Sigmoid colon (tissue), 7 donors: Measurements from ENCODE around the gene LRRC47. TPM values are rescaled to one million over a fixed set of nuclear protein-coding genes. Genes with fewer than 3 reads are reported as not detected.

ENCODE experiments used
- DNase-seq: peaks from one replicate; pipeline ENCODE4 v3.0.0-alpha.2; 2019
- H3K27ac ChIP-seq, 4 donors: fragments of 200-600 bp; sonication (generic); one replicate each; pipeline ENCODE4 v1.5.1; 2016 to 2019; ENCODE audit warnings: mild to moderate bottlenecking in 1 of 4
- H3K27me3 ChIP-seq, 3 donors: fragments of 200-600 bp; sonication (generic); one replicate each; pipeline ENCODE4 v1.5.1; 2019; ENCODE audit warnings: mild to moderate bottlenecking in 1 of 3
- H3K36me3 ChIP-seq, 4 donors: fragments of 200-600 bp; sonication (generic); one replicate each; pipeline ENCODE4 v1.5.1; 2016 to 2019
- H3K4me1 ChIP-seq, 4 donors: fragments of 200-600 bp; sonication (generic); one replicate each; pipeline ENCODE4 v1.5.1; 2017 to 2019
- H3K4me3 ChIP-seq, 4 donors: fragments of 200-600 bp; sonication (generic); one replicate each; pipeline ENCODE4 v1.5.1; 2017 to 2019; ENCODE audit warnings: mild to moderate bottlenecking in 2 of 4, moderate library complexity in 1 of 4
- H3K9me3 ChIP-seq, 4 donors: fragments of 200-600 bp in 3 of 4; sonication (generic) in 3 of 4; one replicate each; pipeline versions ENCODE4 v1.5.1 to v1.6.1; 2013 to 2019
- CTCF ChIP-seq, 4 experiments: fragments of 450-650 bp in 3 of 4; fragments of 200-600 bp in 1 of 4; IDR thresholded peaks; one replicate each; pipeline ENCODE4 v1.5.1; 2016 to 2019; ENCODE audit warnings: antibody characterized with exemption in 4 of 4, mild to moderate bottlenecking in 3 of 4, moderate library complexity in 2 of 4
- EP300 ChIP-seq, 4 donors: sonication (generic); formaldehyde crosslinking; IDR thresholded peaks; one replicate each; pipeline ENCODE4 v1.6.1; 2017; ENCODE audit warnings: antibody characterized with exemption in 4 of 4
- POLR2A ChIP-seq, 2 donors: fragments of 450-650 bp; IDR thresholded peaks; one replicate each; pipeline ENCODE4 v1.6.1; 2016; ENCODE audit warnings: antibody characterized with exemption in 2 of 2, mild to moderate bottlenecking in 2 of 2, moderate library complexity in 2 of 2
- POLR2AphosphoS5 ChIP-seq, 4 donors: sonication (generic); formaldehyde crosslinking; IDR thresholded peaks; one replicate each; pipeline ENCODE4 v1.6.1; 2017; ENCODE audit warnings: antibody characterized with exemption in 4 of 4
- WGBS, 2 donors: extraction: QIAGEN DNeasy Blood & Tissue Kit; methylation state at CpG; one replicate each; pipeline ENCODE4 v1.1.7; 2013; 5-methylcytosine and 5-hydroxymethylcytosine counted together
- intact Hi-C: fragments of 100-400 bp; cut with DNase I; formaldehyde crosslinking; loops from one replicate; pipeline ENCODE4 v1.15.1; 2023
- polyA plus RNA-seq, 3 donors: library from polyadenylated mRNA; stranded (reverse); fragments of 200-250 nt; gene quantifications; one replicate each; pipeline ENCODE4 v1.2.3, GENCODE V29; 2013
- total RNA-seq, 4 donors: library from RNA; depleted of rRNA; stranded (reverse); fragments of >200 nt; gene quantifications; one replicate each; pipeline ENCODE4 v1.1.0, GENCODE V29; 2016
- donor health status: healthy with polysubstance abuse.
- donor health status: Bipolar disorder and iron deficiency.
- donor health status: healthy.

LRRC47 gene
- total and polyA plus RNA-seq, 7 donors: 11.4 to 36.4 (median 26.7) TPM

- peaks cover 0 to 11% (median 0%) of the 10 kb centered on the region in 4 donors for H3K4me1 ChIP-seq
- 58 to 79% methylated on average over 14 of the region's 14 CpGs for WGBS, 2 donors
- no peaks in the 10 kb centered on the region for H3K9me3 ChIP-seq
- TF ChIP-seq POLR2AphosphoS5 (IDR thresholded peaks at IDR 0.05): no peak
- no peak overlapping the region for H3K4me3 ChIP-seq
- no peak overlapping the region for H3K27ac ChIP-seq
- H3K36me3 ChIP-seq: peaks cover 24 to 89% (median 68%) of the 10 kb centered on the region in 4 donors
- no peak for DNase-seq
- intact Hi-C loops: no loop called here
- H3K27me3 ChIP-seq: no peaks in the 10 kb centered on the region
Measured at GRCh38 chr1:3785456-3786157, 10.7 kb downstream of the LRRC47 start.

- intact Hi-C loops: no loop called here
- Histone ChIP-seq H3K9me3 (no peaks in the 10 kb centered on the region), H3K4me3 (no peak overlapping the region), H3K27me3 (no peaks in the 10 kb centered on the region), H3K36me3 (peaks cover 24 to 92% (median 73%) of the 10 kb centered on the region in 4 donors), H3K4me1 (peaks cover 0 to 6% (median 0%) of the 10 kb centered on the region in 4 donors), H3K27ac (no peak overlapping the region)
- TF ChIP-seq CTCF (IDR thresholded peaks at IDR 0.05) (no peak), EP300 (IDR thresholded peaks at IDR 0.05) (no peak), POLR2AphosphoS5 (IDR thresholded peaks at IDR 0.05) (no peak), POLR2A (IDR thresholded peaks at IDR 0.05) (no peak)
- 51 to 81% methylated on average over 13 of the region's 13 CpGs for WGBS, 2 donors
- no peak for DNase-seq
Measured at GRCh38 chr1:3785045-3785444, 11.3 kb downstream of the LRRC47 start.

- no peaks in the 10 kb centered on the region for H3K4me1 ChIP-seq
- peaks cover 28 to 94% (median 82%) of the 10 kb centered on the region in 4 donors for H3K36me3 ChIP-seq
- no peak overlapping the region for H3K4me3 ChIP-seq
- intact Hi-C loops: no loop called here
- WGBS, 2 donors: 94 to 95% methylated on average over 30 of the region's 30 CpGs
- H3K9me3 ChIP-seq: no peaks in the 10 kb centered on the region
- H3K27ac ChIP-seq: no peak overlapping the region
- no peak for DNase-seq
- H3K27me3 ChIP-seq: no peaks in the 10 kb centered on the region
- TF ChIP-seq EP300 (IDR thresholded peaks at IDR 0.05) (no peak), POLR2AphosphoS5 (IDR thresholded peaks at IDR 0.05) (no peak), CTCF (IDR thresholded peaks at IDR 0.05) (no peak), POLR2A (IDR thresholded peaks at IDR 0.05) (no peak)
Measured at GRCh38 chr1:3783651-3784474, 12.4 kb downstream of the LRRC47 start.

GRCh38 chr1:3780901-3781300 is 15.4 kb downstream of the LRRC47 start:
- 89 to 94% methylated on average over 21 of the region's 21 CpGs for WGBS, 2 donors
- peaks cover 22 to 78% (median 65%) of the 10 kb centered on the region in 4 donors for H3K36me3 ChIP-seq
- no peak for DNase-seq
- no peak for TF ChIP-seq EP300 (IDR thresholded peaks at IDR 0.05)
- TF ChIP-seq CTCF (IDR thresholded peaks at IDR 0.05): no peak
- no peak for TF ChIP-seq POLR2AphosphoS5 (IDR thresholded peaks at IDR 0.05)
- TF ChIP-seq POLR2A (IDR thresholded peaks at IDR 0.05): no peak
- H3K27me3 ChIP-seq: no peaks in the 10 kb centered on the region
- intact Hi-C loops: no loop called here
- H3K4me1 ChIP-seq: peaks cover 0 to 6% (median 2%) of the 10 kb centered on the region in 4 donors
- no peak overlapping the region for H3K27ac ChIP-seq
- H3K9me3 ChIP-seq: no peaks in the 10 kb centered on the region
- H3K4me3 ChIP-seq: no peak overlapping the region

GRCh38 chr1:3779912-3780416 is 16.3 kb downstream of the LRRC47 start:
- H3K4me1 ChIP-seq: peaks cover 0 to 15% (median 8%) of the 10 kb centered on the region in 4 donors
- DNase-seq: no peak
- H3K36me3 ChIP-seq: peaks cover 22 to 69% (median 57%) of the 10 kb centered on the region in 4 donors
- intact Hi-C loops: no loop called here
- H3K27ac ChIP-seq: no peak overlapping the region
- H3K27me3 ChIP-seq: no peaks in the 10 kb centered on the region
- 94 to 95% methylated on average over 20 of the region's 20 CpGs for WGBS, 2 donors
- no peak overlapping the region for H3K4me3 ChIP-seq
- H3K9me3 ChIP-seq: no peaks in the 10 kb centered on the region
- no peak for TF ChIP-seq POLR2AphosphoS5 (IDR thresholded peaks at IDR 0.05)
- TF ChIP-seq CTCF (IDR thresholded peaks at IDR 0.05): no peak
